Measurements from ENCODE around the gene ATG9A. TPM values are rescaled to one million over a fixed set of nuclear protein-coding genes. Genes with fewer than 3 reads are reported as not detected.

ATG9A gene
- total RNA-seq, 1 experiment from 2014 or later: 46.4 TPM

DNA sequence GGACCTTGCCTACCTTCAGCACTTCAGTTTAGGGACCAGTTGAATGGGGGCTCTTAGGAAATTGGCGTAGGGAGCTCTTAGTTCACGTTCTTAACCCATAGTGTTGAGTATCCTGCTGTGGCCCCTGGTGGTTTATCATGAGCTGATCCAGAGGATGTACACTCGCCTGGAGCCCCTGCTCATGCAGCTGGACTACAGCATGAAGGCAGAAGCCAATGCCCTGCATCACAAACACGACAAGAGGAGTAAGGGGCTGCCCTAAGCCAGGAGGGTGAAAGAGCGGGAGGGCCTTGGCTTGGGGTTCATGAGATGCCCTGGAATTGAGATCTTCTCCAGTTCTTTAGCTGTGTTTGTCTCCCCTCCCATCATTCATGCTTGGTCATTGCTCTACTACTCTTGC is 48.5 kb downstream of the ATG9A start:
- H3K23me2 ChIP-seq (ENCODE audit: insufficient read length, low read depth, low read length, poor library complexity, severe bottlenecking): peaks cover 17% of the 10 kb centered on the region
- no peak overlapping the region for H2AK5ac ChIP-seq (ENCODE audit: insufficient read length, low read length)
- H3T11ph ChIP-seq (ENCODE audit: low read length): no peak overlapping the region
- no peak overlapping the region for H3K4me3 Mint-ChIP-seq
- 0 out of 2 replicates have a peak, but pooled peaks cover 3% of the 10 kb centered on the region for H3K4me1 ChIP-seq (ENCODE audit: insufficient read depth, low read length)
- peaks cover 16 to 45% (median 34%) of the 10 kb centered on the region in 3 experiments for H3K36me3 Mint-ChIP-seq (ENCODE audit: insufficient read depth in 1 of 3, low read depth in 3 of 3)
- H3K4me2 ChIP-seq (ENCODE audit: insufficient read depth, insufficient read length, low read length): no peak overlapping the region
- no peak for DNase-seq
- TF ChIP-seq, protein P1, sequence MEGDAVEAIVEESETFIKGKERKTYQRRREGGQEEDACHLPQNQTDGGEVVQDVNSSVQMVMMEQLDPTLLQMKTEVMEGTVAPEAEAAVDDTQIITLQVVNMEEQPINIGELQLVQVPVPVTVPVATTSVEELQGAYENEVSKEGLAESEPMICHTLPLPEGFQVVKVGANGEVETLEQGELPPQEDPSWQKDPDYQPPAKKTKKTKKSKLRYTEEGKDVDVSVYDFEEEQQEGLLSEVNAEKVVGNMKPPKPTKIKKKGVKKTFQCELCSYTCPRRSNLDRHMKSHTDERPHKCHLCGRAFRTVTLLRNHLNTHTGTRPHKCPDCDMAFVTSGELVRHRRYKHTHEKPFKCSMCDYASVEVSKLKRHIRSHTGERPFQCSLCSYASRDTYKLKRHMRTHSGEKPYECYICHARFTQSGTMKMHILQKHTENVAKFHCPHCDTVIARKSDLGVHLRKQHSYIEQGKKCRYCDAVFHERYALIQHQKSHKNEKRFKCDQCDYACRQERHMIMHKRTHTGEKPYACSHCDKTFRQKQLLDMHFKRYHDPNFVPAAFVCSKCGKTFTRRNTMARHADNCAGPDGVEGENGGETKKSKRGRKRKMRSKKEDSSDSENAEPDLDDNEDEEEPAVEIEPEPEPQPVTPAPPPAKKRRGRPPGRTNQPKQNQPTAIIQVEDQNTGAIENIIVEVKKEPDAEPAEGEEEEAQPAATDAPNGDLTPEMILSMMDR (conservative IDR thresholded peaks at IDR 0.05): no peak
- no peaks in the 10 kb centered on the region for H3K27me3 ChIP-seq (ENCODE audit: insufficient read depth, low read length)
- H3K4me1 Mint-ChIP-seq: peaks cover 13 to 16% of the 10 kb centered on the region in 2 experiments
- no peak overlapping the region for H3K4ac ChIP-seq (ENCODE audit: low read depth, low read length)
- no peak overlapping the region for H3K23ac ChIP-seq (ENCODE audit: insufficient read length, low read depth, low read length)
- no peak overlapping the region for H2BK120ac ChIP-seq (ENCODE audit: low read depth, low read length, poor library complexity, severe bottlenecking)
- WGBS (ENCODE audit: extremely low coverage, insufficient read length, low lambda C conversion rate): no CpG with 5 or more reads among the region's 5 CpGs
- no peak overlapping the region for H2BK15ac ChIP-seq (ENCODE audit: low read depth, low read length)
- no peak overlapping the region for H2BK20ac ChIP-seq (ENCODE audit: low read depth, low read length, poor library complexity, severe bottlenecking)
- H4K5ac ChIP-seq (ENCODE audit: insufficient read length, low read depth, low read length): no peak overlapping the region
- H3K18ac ChIP-seq (ENCODE audit: insufficient read length, low read depth, low read length): no peak overlapping the region
- no peak overlapping the region for H2AFZ ChIP-seq (ENCODE audit: low read length)
- H3K9ac ChIP-seq (ENCODE audit: extremely low read depth, insufficient read length, low read length): no peak overlapping the region
- H2BK5ac ChIP-seq (ENCODE audit: insufficient read length, low read length): no peak overlapping the region
- no peak overlapping the region for H2BK12ac ChIP-seq (ENCODE audit: insufficient read length, low read depth, low read length)
- H3K27ac Mint-ChIP-seq: no peak overlapping the region
- no peak overlapping the region for H3K14ac ChIP-seq (ENCODE audit: insufficient read depth, low read length)
- no peak overlapping the region for H3K56ac ChIP-seq (ENCODE audit: insufficient read length, low read depth, low read length)
- H3K27ac ChIP-seq (ENCODE audit: insufficient read length, low read depth, low read length): no peak overlapping the region
- H4K8ac ChIP-seq (replicated peaks; ENCODE audit: insufficient read length, low read depth, low read length): no peak overlapping the region
- no peaks in the 10 kb centered on the region; a peak in 2 of 5 replicates for H3K9me3 Mint-ChIP-seq
- peaks cover 3% of the 10 kb centered on the region for H3K79me1 ChIP-seq (ENCODE audit: insufficient read depth, low read depth, low read length, poor library complexity, severe bottlenecking)
- no peaks in the 10 kb centered on the region for H3K79me2 ChIP-seq (ENCODE audit: insufficient read depth, low read length)
- H4K91ac ChIP-seq (ENCODE audit: insufficient read length, low read depth, low read length): no peak overlapping the region
- H4K20me1 ChIP-seq (ENCODE audit: control insufficient read depth, insufficient read depth, insufficient read length): no peaks in the 10 kb centered on the region
- H3K9me3 ChIP-seq (ENCODE audit: control insufficient read depth, low read depth, low read length): no peaks in the 10 kb centered on the region
- no peaks in the 10 kb centered on the region; the same call in 1 of the 2 replicates for H3K27me3 Mint-ChIP-seq (ENCODE audit: low read depth)

All from H9 (cell line).